GM21423 (cell line): ENCODE measurements around the gene TNFSF11.

Experiments
- ATAC-seq: cut with Tn5 transposase; IDR thresholded peaks from one replicate; pipeline ENCODE4 v1.9.1; 2021; ENCODE audit warnings: mild to moderate bottlenecking, moderate library complexity; ENCODE audit not compliant: unreplicated experiment

Gene TNFSF11

DNA sequence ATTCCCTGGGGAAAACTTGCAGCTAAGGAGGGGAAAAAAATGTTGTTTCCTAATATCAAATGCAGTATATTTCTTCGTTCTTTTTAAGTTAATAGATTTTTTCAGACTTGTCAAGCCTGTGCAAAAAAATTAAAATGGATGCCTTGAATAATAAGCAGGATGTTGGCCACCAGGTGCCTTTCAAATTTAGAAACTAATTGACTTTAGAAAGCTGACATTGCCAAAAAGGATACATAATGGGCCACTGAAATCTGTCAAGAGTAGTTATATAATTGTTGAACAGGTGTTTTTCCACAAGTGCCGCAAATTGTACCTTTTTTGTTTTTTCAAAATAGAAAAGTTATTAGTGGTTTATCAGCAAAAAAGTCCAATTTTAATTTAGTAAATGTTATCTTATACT is 33.6 kb downstream of the TNFSF11 start:
- ATAC-seq, result no peak

DNA sequence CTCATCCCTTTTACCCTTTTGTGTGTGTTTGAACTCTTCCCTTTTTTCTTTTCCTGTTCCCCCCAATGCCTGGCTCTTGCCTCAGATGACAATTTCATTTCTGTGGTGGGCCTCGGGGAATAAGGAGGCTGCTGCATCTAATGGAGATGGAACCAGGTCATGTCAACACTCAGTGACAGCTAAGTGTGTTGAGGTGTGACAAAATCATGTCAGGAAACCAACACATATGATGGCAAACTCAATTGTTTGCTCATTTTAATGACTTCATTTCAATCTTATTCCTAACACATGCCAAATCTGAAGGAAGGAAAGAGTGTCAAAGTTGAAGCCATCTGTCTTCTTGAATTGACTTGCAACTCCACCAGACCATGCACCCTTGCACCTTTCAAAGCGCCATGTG is 36.7 kb downstream of the TNFSF11 start:
- ATAC-seq, result no peak

DNA sequence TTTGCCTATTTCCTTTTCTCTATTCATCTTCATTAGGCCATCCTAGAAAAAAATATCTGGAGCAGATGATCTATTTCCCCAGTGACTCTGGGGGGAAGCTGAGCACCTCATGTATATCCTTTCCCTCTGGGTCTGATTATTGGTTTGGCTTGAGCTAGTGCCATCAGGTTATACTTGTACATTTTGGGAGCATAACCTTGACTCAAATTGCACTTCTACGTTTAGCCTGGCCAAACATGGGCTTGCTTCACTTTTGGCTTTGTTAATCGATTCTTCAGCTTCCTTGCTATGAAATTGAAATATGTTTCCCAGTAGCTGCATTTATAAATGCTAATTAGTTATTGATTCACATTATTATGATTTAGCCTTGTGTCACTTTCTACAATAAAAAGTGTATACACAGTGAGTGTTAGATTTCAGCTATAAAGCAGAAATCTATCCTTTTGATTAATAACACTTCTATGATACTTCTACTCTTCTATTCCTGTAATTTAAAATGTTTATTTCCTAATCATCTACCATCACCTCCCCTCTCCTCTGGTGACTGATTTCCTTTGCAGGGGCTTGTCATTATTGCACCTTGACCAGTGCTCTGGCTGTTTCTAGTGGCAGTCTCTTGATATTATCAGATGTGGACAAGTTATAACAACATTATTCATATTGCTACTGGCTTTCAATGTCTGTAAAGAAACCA is 37.3 kb downstream of the TNFSF11 start:
- no peak for ATAC-seq

DNA sequence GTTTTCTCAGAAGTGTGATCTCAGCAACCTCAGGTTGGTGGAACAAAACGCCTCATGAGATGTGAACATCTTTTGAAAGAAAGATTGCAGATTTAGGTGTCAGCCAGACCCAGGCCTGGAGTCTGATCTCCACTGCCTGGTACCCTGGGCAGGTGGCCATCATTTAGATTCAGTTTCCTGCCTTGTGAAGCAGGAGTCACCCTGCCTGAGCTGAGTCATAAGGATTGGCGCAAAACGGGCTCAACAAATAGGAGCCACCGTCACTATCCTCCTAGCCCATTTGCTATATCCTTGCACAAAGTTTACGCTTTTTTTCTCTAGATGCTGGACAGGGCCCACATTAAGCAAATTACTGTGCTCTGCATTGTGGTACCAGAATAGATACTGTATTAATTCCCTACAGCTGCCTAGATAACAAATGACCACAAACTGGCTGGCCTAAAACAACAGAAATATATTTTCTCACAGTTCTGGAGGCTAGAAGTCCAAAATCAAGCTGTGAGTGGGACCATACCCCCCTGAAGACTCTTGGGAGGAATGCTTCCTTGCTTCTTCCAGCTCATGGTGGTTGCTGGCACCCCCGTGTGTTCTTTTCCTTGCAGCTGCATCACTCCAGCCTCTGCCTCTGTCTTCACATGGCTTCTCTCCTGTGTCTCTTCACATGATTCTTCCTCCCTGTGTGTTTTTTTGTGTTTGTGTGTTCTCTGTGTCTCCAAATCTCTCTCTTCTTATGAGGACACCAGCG is 38.2 kb downstream of the TNFSF11 start:
- no peak for ATAC-seq

DNA sequence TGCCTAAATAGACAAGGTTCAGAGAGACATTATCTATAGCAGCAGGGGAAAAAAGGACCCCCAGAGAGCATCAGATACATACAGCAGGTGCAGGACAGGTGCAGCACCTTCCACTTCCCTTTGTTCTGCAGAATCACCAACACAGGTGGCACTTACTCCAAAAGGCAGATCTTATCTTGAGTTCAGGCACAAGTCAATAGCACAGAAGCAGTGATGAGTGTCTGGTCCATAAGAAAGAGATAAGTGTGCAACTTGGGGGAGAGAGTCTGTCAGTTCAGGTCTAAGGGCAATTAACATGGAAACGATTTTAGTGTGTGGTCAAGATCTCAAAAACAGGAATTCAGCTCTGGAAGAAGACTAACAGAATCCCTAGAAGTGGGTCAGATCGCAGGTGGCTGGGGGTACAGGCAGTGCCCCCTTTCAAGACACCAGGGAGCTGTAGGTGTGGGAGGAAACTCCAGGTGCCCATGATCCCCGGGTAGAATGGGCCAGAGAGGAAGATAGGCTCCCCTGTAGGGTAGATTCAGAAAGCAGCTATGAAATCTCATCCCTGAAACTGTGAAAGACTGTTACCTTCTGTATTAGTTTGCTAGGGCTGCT is 40.6 kb downstream of the TNFSF11 start:
- no peak for ATAC-seq

DNA sequence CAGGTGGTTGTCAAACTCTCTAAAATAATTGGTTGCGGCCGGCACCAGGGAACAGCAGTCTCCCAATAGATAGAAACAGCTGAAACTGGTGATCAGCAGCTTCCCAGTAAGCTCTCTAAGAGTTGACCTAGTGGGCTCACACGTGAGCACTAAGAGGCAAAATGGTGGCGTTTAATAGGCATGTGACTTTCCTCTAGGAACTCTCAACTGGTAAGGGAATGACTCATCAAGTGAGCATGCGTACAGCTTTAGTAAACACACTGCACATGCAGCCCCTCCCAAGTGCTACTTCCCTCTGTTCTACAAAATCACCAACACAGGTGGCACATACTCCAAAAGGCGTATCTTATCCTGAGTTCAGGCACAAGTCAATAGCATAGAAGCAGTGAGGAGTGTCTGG is 41.7 kb downstream of the TNFSF11 start:
- ATAC-seq, result no peak

DNA sequence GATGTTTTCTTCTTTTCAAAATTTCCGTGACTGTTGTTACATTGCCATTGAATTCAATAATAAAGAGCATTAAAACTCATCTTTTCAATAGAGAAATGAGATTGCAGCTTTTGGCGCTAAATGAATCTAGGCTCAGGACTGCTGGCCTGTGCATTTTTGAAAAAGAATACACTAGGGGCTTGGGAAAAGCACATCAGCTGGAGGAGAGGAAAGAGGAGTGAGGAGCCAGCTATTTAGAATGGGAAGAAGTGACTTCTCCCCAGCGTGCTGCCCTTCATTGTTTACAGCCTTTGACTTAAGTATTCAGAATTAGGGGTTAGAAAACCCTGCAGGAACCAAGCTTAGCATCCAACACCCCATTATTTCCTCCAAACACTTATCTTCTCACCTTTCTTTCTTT is 43.3 kb downstream of the TNFSF11 start:
- ATAC-seq, result no peak

DNA sequence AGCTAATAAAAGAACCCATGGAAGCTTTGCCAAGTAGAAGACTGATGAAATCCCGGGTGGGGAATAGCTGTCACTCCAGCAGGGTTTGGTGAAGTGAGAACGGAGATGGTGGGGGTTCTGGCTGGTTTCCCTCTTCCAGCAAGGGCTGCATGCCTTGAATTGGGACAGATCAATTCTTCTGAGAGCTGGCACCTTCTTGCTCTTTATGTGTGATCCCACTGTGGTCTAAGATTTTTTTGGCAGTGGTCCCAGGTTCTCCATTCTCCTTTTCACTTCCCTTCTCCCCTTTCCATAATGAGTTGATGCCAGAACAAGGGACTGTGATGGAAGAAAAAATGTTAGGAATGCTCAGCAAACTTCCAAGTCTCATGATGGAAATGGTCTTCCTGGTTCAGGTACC is 50.0 kb downstream of the TNFSF11 start:
- ATAC-seq, result no peak

DNA sequence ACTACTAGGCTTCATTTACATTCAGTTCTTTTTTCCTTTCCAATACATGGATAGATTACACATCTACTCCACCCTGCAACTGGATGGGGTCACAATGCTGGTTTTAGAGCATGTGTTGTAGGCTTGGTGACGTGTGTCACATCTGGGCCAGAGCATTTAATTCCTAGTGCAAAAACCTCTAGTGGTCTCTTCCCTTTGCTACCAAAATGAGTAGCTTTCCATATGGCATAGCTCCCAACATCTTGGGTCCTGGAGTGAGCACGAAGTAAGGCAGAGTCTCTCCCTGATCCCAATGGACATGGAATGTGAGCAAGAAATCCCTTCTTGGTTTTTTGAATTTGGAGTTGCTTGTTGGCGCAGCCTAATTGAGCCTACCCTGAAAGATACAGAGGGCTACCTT is 51.7 kb downstream of the TNFSF11 start:
- ATAC-seq, result no peak

DNA sequence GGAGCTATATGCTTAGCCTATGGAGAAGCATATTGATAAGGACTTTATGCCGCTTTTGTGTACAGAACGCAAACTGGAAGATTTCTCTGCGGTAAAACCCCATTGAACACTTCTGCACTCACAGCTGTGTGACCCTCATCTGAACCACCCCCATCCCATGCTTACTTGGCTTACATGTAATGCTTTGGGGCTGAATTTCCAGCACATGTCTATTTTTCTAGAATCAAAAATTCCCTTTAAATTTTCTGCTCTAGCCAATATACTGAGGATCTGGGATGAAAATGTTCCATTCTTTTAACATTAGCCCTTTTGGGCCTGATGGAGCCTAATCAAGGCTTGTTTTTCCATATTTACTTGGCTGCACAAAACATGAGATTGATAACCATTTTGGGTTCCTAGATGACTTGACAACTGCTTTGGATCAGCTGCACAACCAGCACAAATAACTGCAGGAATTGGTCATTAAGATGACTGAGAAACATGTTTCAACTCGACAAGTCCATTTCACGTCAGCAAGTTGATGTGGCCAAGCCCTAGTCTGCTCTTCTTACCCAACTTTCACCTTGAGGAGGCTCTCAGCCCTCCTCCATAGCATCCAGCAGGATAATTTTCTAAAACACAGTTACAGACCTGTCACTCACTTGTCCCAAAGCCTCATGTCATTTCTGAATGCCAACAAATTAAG is 52.4 kb downstream of the TNFSF11 start:
- no peak for ATAC-seq

DNA sequence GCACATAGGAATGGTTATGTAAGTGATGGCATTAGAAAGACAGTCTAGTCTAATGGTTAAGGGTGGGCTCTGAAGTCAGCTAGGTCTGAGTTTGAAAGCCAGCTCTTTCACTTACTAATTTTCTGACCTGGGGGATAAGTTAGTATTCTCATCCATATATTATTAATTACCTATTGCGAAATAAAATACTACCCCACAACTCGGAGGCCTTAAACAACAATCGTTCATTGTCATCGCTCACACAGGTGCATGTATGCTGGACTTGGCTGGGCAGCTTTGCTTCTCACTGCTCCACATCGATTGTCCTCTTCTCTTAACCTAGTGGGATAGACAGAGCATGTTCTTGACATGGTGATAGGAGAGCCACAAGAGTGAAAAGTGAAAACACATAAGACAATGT is 54.7 kb downstream of the TNFSF11 start:
- ATAC-seq, result no peak

DNA sequence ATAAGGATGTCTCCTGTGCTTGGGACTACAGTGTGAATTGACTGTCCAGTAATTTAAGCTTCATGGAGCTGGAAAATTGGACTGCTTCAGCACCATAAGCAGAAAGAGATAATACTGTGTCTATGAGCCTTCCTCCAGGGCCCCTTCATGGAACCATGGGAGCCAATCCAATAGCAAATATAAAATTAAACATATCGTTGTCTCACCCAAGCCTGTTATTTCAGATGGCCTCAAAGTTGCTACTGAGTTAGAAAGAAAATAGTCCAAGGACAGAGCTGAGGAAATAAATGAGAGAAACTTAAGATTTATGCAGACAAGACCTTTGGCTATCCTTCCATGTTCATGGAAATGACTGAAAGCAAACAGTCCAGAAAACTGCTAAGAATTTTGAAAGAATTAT is 57.2 kb downstream of the TNFSF11 start:
- ATAC-seq, result no peak

DNA sequence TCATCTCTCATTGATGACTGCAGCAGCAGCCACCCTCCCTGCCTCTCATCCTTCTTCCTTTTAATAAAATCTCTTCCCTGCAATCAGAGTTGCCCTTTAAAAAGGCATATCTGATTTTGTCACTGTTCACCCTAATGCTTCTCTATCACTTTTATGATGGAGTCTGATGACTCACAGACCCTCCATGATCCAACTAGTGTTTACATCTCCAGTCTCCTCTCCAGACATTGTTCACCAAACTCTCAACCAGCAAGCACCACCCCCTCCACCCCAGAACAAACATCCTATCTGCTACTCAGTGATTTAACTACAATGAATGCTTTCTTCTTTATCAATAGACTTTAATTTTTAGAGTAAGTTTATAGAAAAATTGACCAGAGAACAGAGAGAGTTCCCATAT is 59.5 kb downstream of the TNFSF11 start:
- no peak for ATAC-seq

DNA sequence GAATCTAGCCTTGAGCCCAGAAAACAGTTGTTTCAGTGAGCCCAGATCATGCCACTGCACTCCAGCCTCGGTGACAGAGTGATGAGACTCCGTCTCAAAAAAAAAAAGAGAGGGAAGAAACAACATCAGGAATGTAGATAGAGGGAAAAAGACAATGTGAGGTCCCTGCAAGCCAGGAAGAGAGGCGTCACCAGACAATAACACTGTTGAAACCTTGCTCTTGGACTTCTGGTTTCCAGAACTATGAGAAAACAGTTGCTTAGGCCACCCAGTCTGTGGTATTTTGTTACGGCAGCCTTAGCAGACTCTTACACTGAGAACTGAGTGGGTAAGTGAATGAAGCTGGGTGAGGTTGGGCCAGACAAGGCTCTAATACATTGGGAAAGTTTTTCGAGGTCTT is 64.1 kb downstream of the TNFSF11 start:
- no peak for ATAC-seq

DNA sequence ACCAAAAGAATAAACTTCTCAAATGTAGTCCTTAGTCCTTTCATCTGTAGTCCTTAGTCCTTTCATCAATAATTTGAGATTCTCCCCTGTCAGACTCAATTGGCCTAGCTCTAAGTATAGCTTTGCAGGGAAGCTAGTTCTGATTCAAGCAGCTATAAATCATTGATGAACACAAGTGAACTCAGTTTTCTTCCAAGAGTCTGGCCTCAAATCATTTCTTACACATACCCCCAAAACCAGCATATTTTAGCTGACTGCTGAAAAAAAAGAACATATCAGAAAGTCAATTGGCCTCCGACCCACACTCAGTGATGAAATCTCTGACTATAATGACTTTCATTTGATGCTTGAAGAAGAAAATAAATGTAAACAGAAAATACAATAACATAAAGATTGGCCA is 64.9 kb downstream of the TNFSF11 start:
- ATAC-seq, result no peak

DNA sequence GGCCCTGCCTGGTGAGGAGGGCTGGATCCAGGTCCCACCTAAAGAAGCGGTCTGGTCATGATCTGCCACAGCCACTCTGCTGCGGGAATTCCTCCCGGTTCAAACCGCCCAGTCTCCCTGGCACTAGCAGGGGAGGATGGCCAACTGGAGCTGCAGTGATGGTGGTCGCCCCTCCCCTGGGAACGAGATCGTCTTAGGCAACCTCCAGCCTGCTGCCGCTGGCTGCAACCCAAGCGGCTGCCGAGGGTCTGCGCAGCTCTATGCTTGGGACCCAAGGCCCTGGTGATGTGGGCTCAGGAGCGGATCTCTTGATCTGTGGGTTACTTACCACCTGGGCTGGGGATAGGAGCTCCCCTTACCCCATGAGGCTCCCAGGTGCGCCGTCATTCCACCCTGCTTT is 69.1 kb downstream of the TNFSF11 start:
- no peak for ATAC-seq

DNA sequence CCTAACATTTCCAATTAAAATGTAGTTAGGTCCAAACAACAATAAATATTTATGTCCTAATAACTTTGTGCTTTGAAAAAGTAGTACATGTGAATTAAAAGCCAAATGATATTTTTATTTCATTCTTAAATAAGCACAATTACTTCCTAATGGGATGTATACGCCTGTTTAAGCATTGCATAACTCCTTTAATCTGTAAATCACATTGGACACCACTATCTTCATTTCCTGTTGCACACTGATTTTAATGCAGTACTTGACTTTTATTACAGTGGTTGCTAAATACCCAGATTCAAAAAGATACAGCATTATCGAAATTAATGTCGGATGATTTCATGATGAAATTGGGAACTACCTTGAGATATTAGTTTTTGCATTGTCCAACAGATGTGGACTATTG is 70.9 kb downstream of the TNFSF11 start:
- no peak for ATAC-seq

DNA sequence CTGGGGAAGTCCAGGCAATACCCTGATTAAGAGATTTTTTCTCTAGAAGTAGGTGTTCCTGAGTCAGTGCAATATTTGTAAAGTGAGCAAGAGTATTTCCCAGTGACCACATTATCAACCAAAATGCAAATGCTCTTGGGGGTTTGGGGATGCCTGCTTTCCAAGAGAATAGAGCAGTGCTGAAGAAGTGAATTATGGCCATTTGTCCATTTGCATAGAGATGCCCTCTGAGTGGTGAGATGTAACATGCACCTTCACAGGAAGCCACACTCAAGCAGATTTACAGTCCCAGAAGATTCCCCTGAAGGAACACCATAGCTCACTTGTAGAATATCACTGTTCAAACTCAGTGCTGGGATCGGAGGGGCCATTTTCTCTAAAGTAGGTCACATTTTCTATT is 71.8 kb downstream of the TNFSF11 start:
- ATAC-seq, result no peak

DNA sequence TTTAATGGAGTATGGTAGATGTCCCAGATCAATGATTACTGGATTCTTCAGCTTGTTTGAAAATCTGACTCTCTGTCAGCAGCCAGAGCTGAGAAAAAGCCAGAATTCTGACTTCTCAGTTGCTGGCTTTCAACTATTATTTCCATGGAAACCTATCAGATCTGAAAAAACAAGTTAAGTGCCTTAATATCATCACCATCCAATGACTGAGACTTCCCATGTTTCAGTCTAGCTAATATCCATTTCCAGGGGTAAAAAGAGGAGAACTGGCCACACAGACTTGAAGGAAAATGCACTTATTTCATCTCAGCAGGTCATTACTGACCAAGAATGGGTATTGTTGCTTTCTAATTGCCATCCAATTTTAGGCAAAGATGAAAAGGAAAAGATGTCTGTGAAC is 75.2 kb downstream of the TNFSF11 start:
- no peak for ATAC-seq

DNA sequence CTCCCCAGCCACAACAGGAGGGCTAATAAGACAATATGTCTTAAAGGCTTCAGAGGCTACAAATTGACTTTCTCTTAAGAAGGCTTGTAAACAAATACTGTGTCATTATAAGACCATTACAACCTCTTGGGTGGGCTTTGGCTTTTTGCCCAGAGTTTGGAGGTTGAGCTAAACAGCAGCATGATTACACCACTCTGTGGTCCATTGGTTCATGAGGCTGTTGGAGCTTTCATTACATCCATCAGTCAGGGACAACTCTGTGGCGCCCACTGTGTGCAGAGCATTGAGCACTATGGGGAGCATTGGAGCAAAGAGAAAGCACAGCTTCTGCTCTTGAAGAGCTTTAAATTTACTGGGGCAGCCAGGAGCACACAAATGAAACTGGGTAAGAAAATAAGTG is 75.9 kb downstream of the TNFSF11 start:
- ATAC-seq, result no peak

DNA sequence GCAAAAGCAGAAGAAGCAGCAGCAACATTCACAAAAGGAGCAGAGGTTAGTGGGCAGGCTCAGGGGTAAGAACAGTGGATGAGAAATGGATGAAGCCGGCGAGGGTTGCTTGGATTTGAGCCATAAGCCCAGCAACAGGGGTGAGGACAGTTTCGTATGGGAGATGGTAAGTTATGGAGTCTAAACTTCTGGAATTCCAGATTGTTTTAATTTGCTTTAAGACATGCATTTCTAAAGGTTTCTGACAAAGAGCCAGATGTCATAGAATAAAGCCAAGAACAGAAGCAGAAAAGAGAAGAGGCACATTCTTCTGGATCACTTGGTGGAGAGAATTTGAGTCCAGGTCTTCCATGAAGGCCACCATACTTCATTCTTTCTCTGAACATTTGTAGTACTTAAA is 76.6 kb downstream of the TNFSF11 start:
- ATAC-seq, result no peak
